GM19328 (cell line): ENCODE results near the gene EOGT.

ENCODE experiments used
- ATAC-seq: cut with Tn5 transposase; IDR thresholded peaks from one replicate; pipeline ENCODE4 v1.9.1; 2021; ENCODE audit warnings: mild to moderate bottlenecking, moderate library complexity; ENCODE audit not compliant: unreplicated experiment

EOGT gene

GRCh38 chr3:69009559-69010410 lies 3.7 kb downstream of the EOGT start:
- no peak for ATAC-seq

GRCh38 chr3:69008980-69009379 lies 4.5 kb downstream of the EOGT start:
- ATAC-seq: no peak

- ATAC-seq: no peak
Measured at GRCh38 chr3:69005791-69006482, 7.5 kb downstream of the EOGT start.

GRCh38 chr3:69005071-69005790 lies 8.3 kb downstream of the EOGT start:
- ATAC-seq: no peak

- ATAC-seq: no peak
Measured at GRCh38 chr3:69004138-69004537, 9.3 kb downstream of the EOGT start.

GRCh38 chr3:68999605-69000004 lies 13.9 kb downstream of the EOGT start:
- no peak for ATAC-seq

GRCh38 chr3:68999158-68999557 lies 14.3 kb downstream of the EOGT start:
- no peak for ATAC-seq

- no peak for ATAC-seq
Measured at GRCh38 chr3:68997887-68998286, 15.6 kb downstream of the EOGT start.

GRCh38 chr3:68996356-68996995 lies 17.0 kb downstream of the EOGT start:
- no peak for ATAC-seq

- ATAC-seq: no peak
Measured at GRCh38 chr3:68988740-68989139, 24.7 kb downstream of the EOGT start.

- ATAC-seq: no peak
Measured at GRCh38 chr3:68987322-68987721, 26.2 kb downstream of the EOGT start.

- no peak for ATAC-seq
Measured at GRCh38 chr3:68986496-68987208, 26.8 kb downstream of the EOGT start.

GRCh38 chr3:68985146-68985790 lies 28.2 kb downstream of the EOGT start:
- no peak for ATAC-seq

GRCh38 chr3:68984011-68984530 lies 29.4 kb downstream of the EOGT start:
- no peak for ATAC-seq

- ATAC-seq: no peak
Measured at GRCh38 chr3:68977486-68978167, 35.9 kb downstream of the EOGT start.

GRCh38 chr3:68974711-68975110 lies 38.8 kb downstream of the EOGT start:
- ATAC-seq: no peak

GRCh38 chr3:68973639-68974038 lies 39.8 kb downstream of the EOGT start:
- ATAC-seq: no peak

- no peak for ATAC-seq
Measured at GRCh38 chr3:68972358-68972979, 41.0 kb downstream of the EOGT start.

GRCh38 chr3:68964694-68965093 lies 48.8 kb downstream of the EOGT start:
- no peak for ATAC-seq
